Type B pancreatic cell (in vitro differentiated cells): ENCODE measurements around the gene MYO6. TPM values are rescaled to one million over a fixed set of nuclear protein-coding genes. Genes with fewer than 3 reads are reported as not detected.

Source experiments
- DNase-seq: peaks from one replicate; pipeline ENCODE4 v3.0.0; 2021; ENCODE audit warnings: mixed read lengths; ENCODE audit not compliant: unreplicated experiment; ENCODE audit errors: extremely low spot score
- H3K27ac Mint-ChIP-seq: 2 replicates; pipeline ENCODE4 v1.8.0; 2021; ENCODE audit warnings: mild to moderate bottlenecking, mixed read lengths
- H3K27me3 Mint-ChIP-seq: 2 replicates; pipeline ENCODE4 v1.8.0; 2021; ENCODE audit warnings: mixed read lengths
- H3K36me3 Mint-ChIP-seq: 2 replicates; pipeline ENCODE4 v1.8.0; 2021; ENCODE audit warnings: mixed read lengths
- H3K4me1 Mint-ChIP-seq: one replicate; pipeline ENCODE4 v1.8.0; 2021; ENCODE audit warnings: mixed read lengths; ENCODE audit not compliant: unreplicated experiment
- H3K4me3 Mint-ChIP-seq: 2 replicates; pipeline ENCODE4 v1.8.0; 2021; ENCODE audit warnings: mild to moderate bottlenecking, mixed read lengths
- H3K9me3 Mint-ChIP-seq: 2 replicates; pipeline ENCODE4 v1.8.0; 2021; ENCODE audit warnings: mixed read lengths
- total RNA-seq: library from RNA; stranded (reverse); gene quantifications from 2 replicates; pipeline ENCODE4 v1.2.1, GENCODE V29; 2021; ENCODE audit warnings: low replicate concordance
- TF ChIP-seq, protein P1 (sequence below): fragments of 200-600 bp; sonication (generic); conservative IDR thresholded peaks from 2 replicates; pipeline ENCODE4 v1.5.0; 2021; ENCODE audit warnings: antibody characterized with exemption, mild to moderate bottlenecking

The MYO6 gene
- total RNA-seq, 1 donor from 2014 or later, result 46.7 TPM

DNA sequence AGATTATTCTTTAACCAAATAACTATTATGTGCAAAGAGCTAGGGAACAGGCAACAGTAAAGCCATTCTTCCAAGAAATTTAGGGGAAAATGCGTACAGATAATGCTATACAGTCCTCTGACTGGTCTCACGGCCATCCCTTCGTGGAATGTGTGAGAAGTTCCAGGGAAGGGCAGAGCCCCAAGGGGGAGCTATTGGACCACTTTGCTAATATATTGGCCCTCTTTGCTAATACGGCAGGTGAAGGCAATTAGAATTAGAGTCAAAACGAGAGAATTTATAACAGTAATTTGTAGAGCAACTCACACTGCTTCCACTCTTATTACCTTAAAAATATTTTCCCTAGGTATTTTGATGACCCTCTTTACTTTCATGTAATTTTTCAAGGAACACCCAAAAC is 183.0 kb downstream of the MYO6 start:
- DNase-seq, result no peak
- H3K27ac Mint-ChIP-seq, result no peak overlapping the region
- H3K4me1 Mint-ChIP-seq, result peaks cover 7% of the 10 kb centered on the region
- H3K4me3 Mint-ChIP-seq, result no peak overlapping the region
- TF ChIP-seq, protein P1, sequence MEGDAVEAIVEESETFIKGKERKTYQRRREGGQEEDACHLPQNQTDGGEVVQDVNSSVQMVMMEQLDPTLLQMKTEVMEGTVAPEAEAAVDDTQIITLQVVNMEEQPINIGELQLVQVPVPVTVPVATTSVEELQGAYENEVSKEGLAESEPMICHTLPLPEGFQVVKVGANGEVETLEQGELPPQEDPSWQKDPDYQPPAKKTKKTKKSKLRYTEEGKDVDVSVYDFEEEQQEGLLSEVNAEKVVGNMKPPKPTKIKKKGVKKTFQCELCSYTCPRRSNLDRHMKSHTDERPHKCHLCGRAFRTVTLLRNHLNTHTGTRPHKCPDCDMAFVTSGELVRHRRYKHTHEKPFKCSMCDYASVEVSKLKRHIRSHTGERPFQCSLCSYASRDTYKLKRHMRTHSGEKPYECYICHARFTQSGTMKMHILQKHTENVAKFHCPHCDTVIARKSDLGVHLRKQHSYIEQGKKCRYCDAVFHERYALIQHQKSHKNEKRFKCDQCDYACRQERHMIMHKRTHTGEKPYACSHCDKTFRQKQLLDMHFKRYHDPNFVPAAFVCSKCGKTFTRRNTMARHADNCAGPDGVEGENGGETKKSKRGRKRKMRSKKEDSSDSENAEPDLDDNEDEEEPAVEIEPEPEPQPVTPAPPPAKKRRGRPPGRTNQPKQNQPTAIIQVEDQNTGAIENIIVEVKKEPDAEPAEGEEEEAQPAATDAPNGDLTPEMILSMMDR, result peak; percentile 86
- no peaks in the 10 kb centered on the region for H3K36me3 Mint-ChIP-seq
- H3K27me3 Mint-ChIP-seq, result peaks cover 8% of the 10 kb centered on the region
- H3K9me3 Mint-ChIP-seq, result no peaks in the 10 kb centered on the region

DNA sequence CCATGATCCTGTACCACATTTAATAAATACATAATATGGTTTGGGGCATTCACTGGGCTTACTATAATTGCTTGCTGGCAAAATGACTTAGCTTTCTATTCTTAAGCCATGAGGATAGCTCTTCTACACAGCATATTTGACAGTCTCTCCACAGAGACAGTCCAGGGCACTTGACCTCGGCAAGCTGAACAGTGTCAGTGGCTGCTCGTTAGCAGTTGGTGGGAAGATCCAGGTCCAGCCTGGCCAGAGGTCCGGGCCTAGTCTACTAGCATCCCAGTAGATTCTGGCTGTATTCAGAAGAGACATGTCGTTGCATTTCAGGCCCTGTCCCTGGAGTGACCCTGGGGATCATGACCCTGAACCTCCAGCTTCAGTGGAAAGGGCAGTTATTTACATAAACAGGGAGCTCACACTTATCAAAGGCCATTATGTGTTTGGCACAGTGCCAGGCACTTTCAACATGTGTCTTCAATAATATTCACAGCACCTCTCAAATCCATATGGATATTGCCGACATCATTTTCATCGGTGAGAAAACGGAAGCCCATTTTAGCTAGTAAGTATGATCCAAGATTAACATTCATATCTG is 184.4 kb downstream of the MYO6 start:
- Mint-ChIP-seq H3K27ac (no peak overlapping the region), H3K9me3 (no peaks in the 10 kb centered on the region), H3K27me3 (peaks cover 8% of the 10 kb centered on the region), H3K4me1 (peaks cover 7% of the 10 kb centered on the region), H3K36me3 (no peaks in the 10 kb centered on the region), H3K4me3 (peak overlapping the region; percentile 15)
- TF ChIP-seq, protein P1, result no peak
- DNase-seq, result no peak

DNA sequence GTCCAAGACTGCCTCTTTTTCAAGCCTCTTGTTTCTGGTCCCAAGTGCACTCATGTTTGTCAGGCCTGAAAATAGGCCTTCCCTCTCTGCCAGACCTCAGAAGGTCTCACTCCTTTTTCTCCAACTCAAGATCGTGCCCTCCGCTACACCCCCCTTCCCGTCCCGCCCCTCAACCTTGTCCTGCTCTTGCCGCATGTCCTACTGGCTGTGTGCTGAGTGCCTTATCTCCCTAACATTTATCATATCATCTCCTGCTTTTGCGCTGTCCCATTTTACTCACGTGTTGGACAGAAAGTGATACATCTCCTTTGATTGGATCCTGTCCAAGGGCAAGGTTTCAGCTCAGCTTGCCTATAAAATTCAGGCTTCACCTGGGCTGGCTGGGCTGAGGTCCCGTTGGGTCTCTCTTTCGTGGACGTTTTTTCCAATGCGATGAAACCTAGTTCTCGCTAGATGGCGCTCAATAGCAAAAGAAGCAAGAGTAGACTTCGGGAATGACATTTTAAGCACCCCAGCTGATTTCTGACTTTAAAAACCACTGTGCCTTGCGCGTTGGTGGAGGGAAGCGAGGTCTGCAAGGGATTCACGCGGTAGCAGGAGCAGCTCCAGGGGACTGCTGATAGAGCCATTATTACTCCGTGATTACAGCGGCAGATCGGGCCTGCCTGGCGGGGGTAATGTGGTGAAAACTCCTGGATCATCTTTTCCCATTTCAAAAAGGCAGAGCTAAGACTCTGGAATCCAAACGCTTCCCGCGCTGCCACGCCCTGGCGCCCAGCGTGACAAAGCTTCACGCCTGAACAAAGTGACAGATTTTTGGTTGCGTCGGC is 185.8 kb downstream of the MYO6 start:
- H3K4me3 Mint-ChIP-seq, result peak overlapping the region; percentile 91
- no peak for DNase-seq
- no peaks in the 10 kb centered on the region for H3K9me3 Mint-ChIP-seq
- no peaks in the 10 kb centered on the region for H3K36me3 Mint-ChIP-seq
- H3K27me3 Mint-ChIP-seq, result peaks cover 8% of the 10 kb centered on the region
- H3K27ac Mint-ChIP-seq, result peak overlapping the region; percentile 4
- TF ChIP-seq, protein P1, result peak; percentile 89
- H3K4me1 Mint-ChIP-seq, result peaks cover 7% of the 10 kb centered on the region

DNA sequence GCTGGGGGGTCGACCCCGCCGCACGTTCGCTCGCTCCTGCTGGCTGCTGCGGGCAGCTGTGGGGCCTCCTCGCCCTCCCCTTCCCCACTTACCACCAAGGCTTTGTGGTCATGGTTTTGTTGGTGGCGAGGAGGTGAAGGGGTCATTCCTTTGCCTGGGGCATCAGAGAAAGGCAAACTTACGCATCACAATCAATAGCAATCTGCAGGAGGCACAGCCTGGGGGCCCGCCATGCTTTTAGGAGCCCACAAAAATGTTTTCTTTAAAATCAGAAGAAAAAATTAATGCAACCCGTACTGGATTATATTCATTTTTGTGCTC is 186.4 kb downstream of the MYO6 start:
- H3K36me3 Mint-ChIP-seq, result no peaks in the 10 kb centered on the region
- TF ChIP-seq, protein P1, result no peak
- peak overlapping the region; percentile 91 for H3K4me3 Mint-ChIP-seq
- peaks cover 8% of the 10 kb centered on the region for H3K27me3 Mint-ChIP-seq
- H3K4me1 Mint-ChIP-seq, result peaks cover 7% of the 10 kb centered on the region
- no peak for DNase-seq
- H3K27ac Mint-ChIP-seq, result no peak overlapping the region
- H3K9me3 Mint-ChIP-seq, result no peaks in the 10 kb centered on the region

DNA sequence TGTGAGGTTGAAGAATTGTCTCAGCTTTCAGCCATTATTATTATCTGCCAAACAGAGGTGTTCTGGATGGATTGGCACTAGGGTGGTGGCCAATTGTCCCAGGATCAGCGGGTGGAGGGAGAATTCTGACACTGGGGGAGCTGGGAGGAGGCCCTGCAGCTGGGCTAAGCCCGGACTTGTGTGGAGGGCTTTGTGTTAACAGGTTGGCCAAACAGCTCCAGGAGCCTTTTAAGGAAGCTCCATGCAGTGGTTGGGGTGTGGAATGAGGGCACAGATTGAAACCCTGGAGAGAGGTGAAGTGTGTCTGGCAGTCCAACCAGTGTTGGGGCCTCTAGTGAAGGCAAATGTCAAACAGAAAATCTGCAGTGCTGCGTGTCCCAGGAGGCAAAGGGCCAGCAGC is 187.6 kb downstream of the MYO6 start:
- TF ChIP-seq, protein P1, result no peak
- DNase-seq, result no peak
- Mint-ChIP-seq H3K27me3 (peaks cover 11% of the 10 kb centered on the region), H3K4me1 (peaks cover 7% of the 10 kb centered on the region), H3K4me3 (no peak overlapping the region), H3K9me3 (no peaks in the 10 kb centered on the region), H3K36me3 (no peaks in the 10 kb centered on the region), H3K27ac (no peak overlapping the region)
